Endothelial cell of umbilical vein (primary cell): ENCODE measurements around the gene FAM111B. TPM values are rescaled to one million over a fixed set of nuclear protein-coding genes. Genes with fewer than 3 reads are reported as not detected.
A peak's percentile ranks its signal among the peaks of the same experiment; 100 is the strongest.

Experiments used
- BruUV-seq: library from RNA; stranded (reverse); fragments of 400-500 nt; replicated peaks from 2 replicates; lab custom pipeline; 2021; lab: Mats Ljungman, UMichigan
- CTCF ChIA-PET: fragments of 300-600, 350-600 bp; sonication (Branson Sonifier 250); formaldehyde crosslinking; loops from one replicate; lab custom pipeline; 2021; ENCODE audit warnings: antibody characterized with exemption, inconsistent platforms; lab: Charles Lee
- POLR2A ChIA-PET: fragments of 300-600, 350-600 bp; sonication (Branson Sonifier 250); formaldehyde crosslinking; loops from one replicate; lab custom pipeline; 2021; ENCODE audit warnings: antibody characterized with exemption, inconsistent platforms; lab: Charles Lee
- DNase-seq: peaks from one replicate; pipeline ENCODE4 v3.0.0-alpha.2; 2011; ENCODE audit warnings: low read depth, low spot score
- FAIRE-seq: peaks from 2 replicates; lab custom pipeline; 2011; peaks lifted over from hg19 to GRCh38; lab: Jason Lieb, UNC
- H2AFZ ChIP-seq: 2 replicates; pipeline ENCODE4 v1.6.0; 2012; ENCODE audit warnings: low read depth, low read length, control low read depth, inconsistent platforms
- H3K27ac ChIP-seq: 2 replicates; pipeline ENCODE4 v1.5.1; 2011; ENCODE audit warnings: low read depth, mild to moderate bottlenecking, control low read depth, low read length, moderate library complexity; ENCODE audit not compliant: insufficient read depth
- H3K27me3 ChIP-seq, 2 experiments: 2 replicates each; pipeline versions ENCODE4 v1.6.0 to v1.6.1; 2011; ENCODE audit warnings: low read length in 2 of 2, mixed read lengths in 1 of 2; ENCODE audit not compliant: control insufficient read depth in 2 of 2, insufficient read depth in 2 of 2
- H3K36me3 ChIP-seq, 2 experiments: 2 replicates in 1 of 2; 3 replicates in 1 of 2; pipeline ENCODE4 v1.5.1; 2011; ENCODE audit warnings: low read length in 2 of 2, mild to moderate bottlenecking in 1 of 2, moderate library complexity in 1 of 2; ENCODE audit not compliant: control insufficient read depth in 2 of 2, insufficient read depth in 2 of 2; ENCODE audit errors: extremely low read depth in 1 of 2
- H3K4me1 ChIP-seq: 3 replicates; pipeline ENCODE4 v1.5.1; 2011; ENCODE audit warnings: mild to moderate bottlenecking, low read length; ENCODE audit not compliant: control insufficient read depth, insufficient read depth; ENCODE audit errors: extremely low read depth
- H3K4me2 ChIP-seq: 2 replicates; pipeline ENCODE4 v1.6.1; 2011; ENCODE audit warnings: low read length, control low read depth, mixed read lengths; ENCODE audit not compliant: insufficient read depth
- H3K4me3 ChIP-seq, 3 experiments: fragments of 200-600 bp in 1 of 3; sonication (generic), shearing (Covaris generic) in 1 of 3; replicated peaks in 1 of 3; 2 replicates each; pipeline ENCODE4 v1.5.1; 2011 to 2016; ENCODE audit warnings: control low read depth in 3 of 3, low read length in 3 of 3, mild to moderate bottlenecking in 2 of 3, inconsistent platforms in 1 of 3, low read depth in 1 of 3, moderate library complexity in 1 of 3; ENCODE audit not compliant: insufficient read depth in 1 of 3
- H3K79me2 ChIP-seq: 2 replicates; pipeline ENCODE4 v1.6.0; 2012; ENCODE audit warnings: low read length, inconsistent platforms; ENCODE audit not compliant: control insufficient read depth, insufficient read depth
- H3K9ac ChIP-seq: replicated peaks from 2 replicates; pipeline ENCODE3; 2011; ENCODE audit warnings: low read length, control low read depth; ENCODE audit not compliant: insufficient read depth; ENCODE audit errors: extremely low read depth
- H3K9me1 ChIP-seq: replicated peaks from 3 replicates; pipeline ENCODE4 v1.6.0; 2011; ENCODE audit warnings: mild to moderate bottlenecking, low read length; ENCODE audit not compliant: control insufficient read depth, insufficient read depth; ENCODE audit errors: extremely low read depth
- H3K9me3 ChIP-seq: replicated peaks from 2 replicates; pipeline ENCODE4 v1.5.1; 2012; ENCODE audit warnings: low read length, inconsistent platforms; ENCODE audit not compliant: control insufficient read depth, insufficient read depth
- H4K20me1 ChIP-seq: replicated peaks from 2 replicates; pipeline ENCODE3; 2011; ENCODE audit warnings: mild to moderate bottlenecking, low read length; ENCODE audit not compliant: control insufficient read depth, insufficient read depth; ENCODE audit errors: extremely low read depth
- CTCF ChIP-seq, 2 donors: IDR thresholded peaks; 1 replicate in 1 of 2; 2 replicates in 1 of 2; pipeline ENCODE4 v1.5.1; 2011; ENCODE audit warnings: low read length in 2 of 2, mild to moderate bottlenecking in 2 of 2, moderate library complexity in 2 of 2, control low read depth in 1 of 2, inconsistent platforms in 1 of 2, low read depth in 1 of 2; ENCODE audit not compliant: insufficient read depth in 1 of 2; ENCODE audit errors: extremely low read depth in 1 of 2
- EZH2 ChIP-seq: IDR thresholded peaks from 2 replicates; pipeline ENCODE4 v1.6.1; 2012; ENCODE audit warnings: borderline replicate concordance, low read depth, mild to moderate bottlenecking, moderate library complexity, low read length, inconsistent platforms; ENCODE audit not compliant: severe bottlenecking
- FOS ChIP-seq: IDR thresholded peaks from 2 replicates; pipeline ENCODE4 v1.6.1; 2011; ENCODE audit warnings: mild to moderate bottlenecking, low read length, moderate library complexity, borderline replicate concordance; ENCODE audit not compliant: insufficient read depth
- GATA2 ChIP-seq: IDR thresholded peaks from 2 replicates; pipeline ENCODE4 v1.7.0; 2011; ENCODE audit warnings: low read depth, mild to moderate bottlenecking, moderate library complexity, mixed read lengths, low read length; ENCODE audit not compliant: insufficient read length, insufficient read depth
- JUN ChIP-seq: IDR thresholded peaks from 2 replicates; pipeline ENCODE4 v1.6.1; 2011; ENCODE audit warnings: borderline replicate concordance, low read depth; ENCODE audit not compliant: insufficient read length, insufficient read depth
- MAX ChIP-seq: IDR thresholded peaks from 2 replicates; pipeline ENCODE4 v1.6.1; 2011; ENCODE audit not compliant: insufficient read depth, insufficient read length
- MYC ChIP-seq: IDR thresholded peaks from one replicate; pipeline ENCODE4 v1.6.1; 2011; ENCODE audit warnings: mild to moderate bottlenecking, low read depth, low read length
- POLR2A ChIP-seq: IDR thresholded peaks from 2 replicates; pipeline ENCODE4 v1.6.1; 2012; ENCODE audit warnings: low read depth, mild to moderate bottlenecking, control low read depth, low read length
- POLR2AphosphoS5 ChIP-seq: IDR thresholded peaks from 2 replicates; pipeline ENCODE4 v1.6.1; 2012; ENCODE audit warnings: low read depth, mild to moderate bottlenecking, control low read depth, low read length, moderate library complexity; ENCODE audit not compliant: insufficient read depth
- dilution Hi-C: fragments of 300-500 bp; cut with MboI; formaldehyde crosslinking; loops from one replicate; pipeline ENCODE4 v1.15.0; 2019; ENCODE audit warnings: low sequenced_read_pairs; ENCODE audit not compliant: extremely low pct_ligation_motif_present
- intact Hi-C: fragments of 100-400 bp; cut with micrococcal nuclease; formaldehyde crosslinking; loops from one replicate; pipeline ENCODE4 v1.10.0; 2022
- polyA plus RNA-seq, 4 experiments: library from polyadenylated mRNA; depleted of rRNA in 3 of 4; stranded (reverse) in 3 of 4; unstranded in 1 of 4; fragments of >200 nt; gene quantifications; 2 replicates each; pipeline versions ENCODE4 v1.2.1 to v1.2.3, GENCODE V29; 2011 to 2012; ENCODE audit warnings: missing spikeins in 1 of 4
- total RNA-seq: library from RNA; stranded (reverse); gene quantifications from 2 replicates; pipeline ENCODE4 v1.2.3, GENCODE V29; 2021

Gene FAM111B
- total and polyA plus RNA-seq, 2 donors (not counting 3 experiments of a cell fraction or from before 2014, with no cell fraction given) = 2.7 to 21.9 TPM

GRCh38 chr11:59154610-59155009 lies 47.6 kb downstream of the FAM111B start:
- ChIA-PET CTCF (no interaction called here), POLR2A (no interaction called here)
- no peak overlapping the region for H3K9ac ChIP-seq
- FAIRE-seq (no peak), DNase-seq (no peak)
- no peak overlapping the region for H3K27ac ChIP-seq
- TF ChIP-seq JUN (peak; percentile 5), GATA2 (no peak)
- no peaks in the 10 kb centered on the region for H3K27me3 ChIP-seq
- dilution Hi-C loops = no loop called here
- no peaks in the 10 kb centered on the region for H4K20me1 ChIP-seq
- no peak overlapping the region for H3K4me3 ChIP-seq
- H2AFZ ChIP-seq = no peak overlapping the region
- H3K4me1 ChIP-seq = peaks cover 2% of the 10 kb centered on the region
- H3K36me3 ChIP-seq = no peaks in the 10 kb centered on the region
- no peaks in the 10 kb centered on the region for H3K79me2 ChIP-seq
- H3K9me3 ChIP-seq = no peaks in the 10 kb centered on the region
- intact Hi-C loops = no loop called here
- no peak overlapping the region for H3K4me2 ChIP-seq
- no TSS peak for BruUV-seq
- no peaks in the 10 kb centered on the region for H3K9me1 ChIP-seq

GRCh38 chr11:59157433-59157832 lies 50.4 kb downstream of the FAM111B start:
- H3K27me3 ChIP-seq = peaks cover 6 to 7% of the 10 kb centered on the region in 2 experiments
- FAIRE-seq (no peak), DNase-seq (no peak)
- H3K4me3 ChIP-seq = no peak overlapping the region
- ChIA-PET POLR2A (interaction anchor here (1.1 kb wide), 1 partner anchor 15 kb away, joined by 3 read pairs; the partner anchor contains the start of gene FAM111A), CTCF (interaction anchor here (0.9 to 3.8 kb wide), 24 partner anchors 8 to 589 kb away, joined by 3 to 91 read pairs (median 8); partner anchors contain the start of genes DTX4, FAM111A and FAM111B)
- H3K9me3 ChIP-seq = no peaks in the 10 kb centered on the region
- BruUV-seq = no TSS peak
- no peak overlapping the region for H3K27ac ChIP-seq
- H3K36me3 ChIP-seq = no peaks in the 10 kb centered on the region
- TF ChIP-seq CTCF (IDR thresholded peaks at IDR 0.05; ENCODE audit: extremely low read depth in 1 of 2, insufficient read depth in 1 of 2, low read depth in 1 of 2, low read length in 2 of 2) (no peak), POLR2AphosphoS5 (no peak), POLR2A (no peak), FOS (no peak), JUN (no peak), MYC (no peak), MAX (no peak), GATA2 (no peak), EZH2 (no peak)
- H3K4me1 ChIP-seq = peaks cover 2% of the 10 kb centered on the region
- no peak overlapping the region for H3K4me2 ChIP-seq
- no peaks in the 10 kb centered on the region for H3K9me1 ChIP-seq
- H4K20me1 ChIP-seq = no peaks in the 10 kb centered on the region
- intact Hi-C loops = no loop called here
- no peak overlapping the region for H3K9ac ChIP-seq
- dilution Hi-C loops = no loop called here
- no peaks in the 10 kb centered on the region for H3K79me2 ChIP-seq
- H2AFZ ChIP-seq = no peak overlapping the region
